ENCODE measurements around the gene RAMP2. TPM values are rescaled to one million over a fixed set of nuclear protein-coding genes. Genes with fewer than 3 reads are reported as not detected.

Gene RAMP2
- total RNA-seq, 4 donors from 2014 or later = 6.1 to 88.0 (median 23.4) TPM

GRCh38 chr17:42787266-42787665, 26.2 kb downstream of the RAMP2 start:
- H3K36me3 ChIP-seq = no peaks in the 10 kb centered on the region
- no peak overlapping the region for H3K4me3 ChIP-seq
- DNase-seq = no peak
- TF ChIP-seq POLR2AphosphoS5 (IDR thresholded peaks at IDR 0.05) (no peak), POLR2A (IDR thresholded peaks at IDR 0.05) (no peak), EP300 (IDR thresholded peaks at IDR 0.05; ENCODE audit: low read depth) (no peak)
- TF ChIP-seq, protein P1, sequence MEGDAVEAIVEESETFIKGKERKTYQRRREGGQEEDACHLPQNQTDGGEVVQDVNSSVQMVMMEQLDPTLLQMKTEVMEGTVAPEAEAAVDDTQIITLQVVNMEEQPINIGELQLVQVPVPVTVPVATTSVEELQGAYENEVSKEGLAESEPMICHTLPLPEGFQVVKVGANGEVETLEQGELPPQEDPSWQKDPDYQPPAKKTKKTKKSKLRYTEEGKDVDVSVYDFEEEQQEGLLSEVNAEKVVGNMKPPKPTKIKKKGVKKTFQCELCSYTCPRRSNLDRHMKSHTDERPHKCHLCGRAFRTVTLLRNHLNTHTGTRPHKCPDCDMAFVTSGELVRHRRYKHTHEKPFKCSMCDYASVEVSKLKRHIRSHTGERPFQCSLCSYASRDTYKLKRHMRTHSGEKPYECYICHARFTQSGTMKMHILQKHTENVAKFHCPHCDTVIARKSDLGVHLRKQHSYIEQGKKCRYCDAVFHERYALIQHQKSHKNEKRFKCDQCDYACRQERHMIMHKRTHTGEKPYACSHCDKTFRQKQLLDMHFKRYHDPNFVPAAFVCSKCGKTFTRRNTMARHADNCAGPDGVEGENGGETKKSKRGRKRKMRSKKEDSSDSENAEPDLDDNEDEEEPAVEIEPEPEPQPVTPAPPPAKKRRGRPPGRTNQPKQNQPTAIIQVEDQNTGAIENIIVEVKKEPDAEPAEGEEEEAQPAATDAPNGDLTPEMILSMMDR (IDR thresholded peaks at IDR 0.05) = no peak
- WGBS, 2 donors (ENCODE audit: low coverage in 1 of 2) = 90% methylated on average over 10 of the region's 11 CpGs; no CpG with 5 or more reads in 1 of the 2 donors
- intact Hi-C loops (cut with DNase I; ENCODE audit: low total_unique reads) (no loop called here), in situ Hi-C loops (cut with MboI; ENCODE audit: low pct_ligation_motif_present in 1 of 4, low pct_unique_long_range_greater_than_20kb in 1 of 4, low sequenced_read_pairs in 3 of 4) (no loop called here)
- no peak overlapping the region for H3K27ac ChIP-seq
- peaks cover 0 to 12% (median 6%) of the 10 kb centered on the region in 4 donors for H3K4me1 ChIP-seq
- H3K9me3 ChIP-seq = no peaks in the 10 kb centered on the region
- peaks cover 41% of the 10 kb centered on the region for H3K27me3 ChIP-seq

GRCh38 chr17:42791948-42792347, 30.9 kb downstream of the RAMP2 start:
- Histone ChIP-seq H3K4me3 (no peak overlapping the region), H3K27me3 (no peaks in the 10 kb centered on the region), H3K4me1 (peaks cover 3 to 21% (median 17%) of the 10 kb centered on the region in 4 donors), H3K27ac (no peak overlapping the region), H3K9me3 (no peaks in the 10 kb centered on the region), H3K36me3 (no peaks in the 10 kb centered on the region)
- intact Hi-C loops (cut with DNase I; ENCODE audit: low total_unique reads) (no loop called here), in situ Hi-C loops (cut with MboI; ENCODE audit: low pct_ligation_motif_present in 1 of 4, low pct_unique_long_range_greater_than_20kb in 1 of 4, low sequenced_read_pairs in 3 of 4) (no loop called here)
- TF ChIP-seq, protein P1 (IDR thresholded peaks at IDR 0.05) = no peak
- TF ChIP-seq POLR2A (IDR thresholded peaks at IDR 0.05) = no peak
- no peak for TF ChIP-seq EP300 (IDR thresholded peaks at IDR 0.05; ENCODE audit: low read depth)
- TF ChIP-seq POLR2AphosphoS5 (IDR thresholded peaks at IDR 0.05) = no peak
- no peak for DNase-seq
- WGBS, 2 donors (ENCODE audit: low coverage in 1 of 2) = 68 to 90% methylated on average over 2 of the region's 2 CpGs

GRCh38 chr17:42792545-42792944, 31.5 kb downstream of the RAMP2 start:
- intact Hi-C loops (cut with DNase I; ENCODE audit: low total_unique reads) (no loop called here), in situ Hi-C loops (cut with MboI; ENCODE audit: low pct_ligation_motif_present in 1 of 4, low pct_unique_long_range_greater_than_20kb in 1 of 4, low sequenced_read_pairs in 3 of 4) (no loop called here)
- Histone ChIP-seq H3K4me3 (no peak overlapping the region), H3K36me3 (no peaks in the 10 kb centered on the region), H3K4me1 (peaks cover 5 to 27% (median 21%) of the 10 kb centered on the region in 4 donors), H3K9me3 (no peaks in the 10 kb centered on the region), H3K27me3 (no peaks in the 10 kb centered on the region), H3K27ac (no peak overlapping the region)
- no peak for TF ChIP-seq POLR2A (IDR thresholded peaks at IDR 0.05)
- TF ChIP-seq EP300 (IDR thresholded peaks at IDR 0.05; ENCODE audit: low read depth) = no peak
- TF ChIP-seq POLR2AphosphoS5 (IDR thresholded peaks at IDR 0.05) = no peak
- TF ChIP-seq, protein P1 (IDR thresholded peaks at IDR 0.05) = no peak
- 68 to 92% methylated on average over 4 to 5 of the region's 5 CpGs for WGBS, 2 donors (ENCODE audit: low coverage in 1 of 2)
- no peak for DNase-seq

- H3K27me3 ChIP-seq = no peaks in the 10 kb centered on the region
- H3K36me3 ChIP-seq = no peaks in the 10 kb centered on the region
- no peaks in the 10 kb centered on the region for H3K9me3 ChIP-seq
- in situ Hi-C loops (cut with MboI; ENCODE audit: low pct_ligation_motif_present in 1 of 4, low pct_unique_long_range_greater_than_20kb in 1 of 4, low sequenced_read_pairs in 3 of 4) = no loop called here
- intact Hi-C loops (cut with DNase I; ENCODE audit: low total_unique reads) = no loop called here
- H3K4me1 ChIP-seq = peaks cover 5 to 39% (median 32%) of the 10 kb centered on the region in 4 donors
- WGBS, 2 donors (ENCODE audit: low coverage in 1 of 2) = 49 to 58% methylated on average over 3 to 4 of the region's 4 CpGs
- no peak overlapping the region for H3K4me3 ChIP-seq
- H3K27ac ChIP-seq = peak overlapping the region; percentile 41 to 94 (median 86)
- TF ChIP-seq POLR2A (IDR thresholded peaks at IDR 0.05) (peak; percentile 26), POLR2AphosphoS5 (IDR thresholded peaks at IDR 0.05) (no peak)
- no peak for DNase-seq
These were observed 34.0 kb downstream of the RAMP2 start for GRCh38 chr17:42795061-42795460.

- Histone ChIP-seq H3K27me3 (no peaks in the 10 kb centered on the region), H3K27ac (peak overlapping the region; percentile 41 to 94 (median 86)), H3K4me1 (peaks cover 5 to 39% (median 32%) of the 10 kb centered on the region in 4 donors), H3K36me3 (no peaks in the 10 kb centered on the region), H3K4me3 (no peak overlapping the region), H3K9me3 (no peaks in the 10 kb centered on the region)
- peak; percentile 39 for DNase-seq
- in situ Hi-C loops (cut with MboI; ENCODE audit: low pct_ligation_motif_present in 1 of 4, low pct_unique_long_range_greater_than_20kb in 1 of 4, low sequenced_read_pairs in 3 of 4) (no loop called here), intact Hi-C loops (cut with DNase I; ENCODE audit: low total_unique reads) (no loop called here)
- TF ChIP-seq, protein P1 (IDR thresholded peaks at IDR 0.05) = no peak
- TF ChIP-seq POLR2AphosphoS5 (IDR thresholded peaks at IDR 0.05) = peak in 1 of 3 donors; percentile 28
- 66 to 68% methylated on average over 5 to 10 of the region's 10 CpGs for WGBS, 2 donors (ENCODE audit: low coverage in 1 of 2)
These were observed 34.4 kb downstream of the RAMP2 start for GRCh38 chr17:42795465-42795864.
